Cardiac fibroblast (primary cell): Measurements from ENCODE around the gene ULK4.

Experiments
- DNase-seq, 2 donors: peaks; one replicate each; pipeline versions ENCODE4 v3.0.0 to v3.0.0-alpha.2; 2010; ENCODE audit warnings: low read depth in 2 of 2
- H3K4me3 ChIP-seq, 2 donors: replicated peaks in 1 of 2; 1 replicate in 1 of 2; 2 replicates in 1 of 2; pipeline ENCODE4 v1.5.1; 2011; ENCODE audit warnings: low read depth in 2 of 2, low read length in 2 of 2, mild to moderate bottlenecking in 2 of 2, moderate library complexity in 1 of 2
- TF ChIP-seq, protein P1 (sequence below): IDR thresholded peaks from one replicate; pipeline ENCODE4 v1.5.1; 2011; ENCODE audit warnings: low read depth, mild to moderate bottlenecking, low read length, inconsistent platforms

Gene ULK4

DNA sequence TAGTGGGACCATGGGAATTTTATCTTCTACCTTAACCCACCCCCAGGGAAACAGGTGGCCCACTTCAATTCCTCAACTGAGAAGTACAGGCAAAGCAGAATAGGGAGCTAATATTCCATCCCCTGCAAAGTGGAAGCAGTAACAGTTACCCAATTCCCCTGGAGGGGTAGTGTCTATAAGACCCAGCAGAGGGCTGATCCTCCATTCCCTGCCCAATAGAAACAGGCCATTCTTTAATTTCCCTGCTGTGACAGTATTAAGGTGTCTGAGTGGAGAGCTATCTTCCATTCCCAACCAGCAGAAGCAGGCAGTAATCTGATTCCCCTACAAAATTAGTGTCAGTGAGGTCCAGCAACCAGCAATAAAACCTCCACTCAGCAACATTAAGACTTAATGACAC lies 219.8 kb downstream of the ULK4 start:
- TF ChIP-seq, protein P1, sequence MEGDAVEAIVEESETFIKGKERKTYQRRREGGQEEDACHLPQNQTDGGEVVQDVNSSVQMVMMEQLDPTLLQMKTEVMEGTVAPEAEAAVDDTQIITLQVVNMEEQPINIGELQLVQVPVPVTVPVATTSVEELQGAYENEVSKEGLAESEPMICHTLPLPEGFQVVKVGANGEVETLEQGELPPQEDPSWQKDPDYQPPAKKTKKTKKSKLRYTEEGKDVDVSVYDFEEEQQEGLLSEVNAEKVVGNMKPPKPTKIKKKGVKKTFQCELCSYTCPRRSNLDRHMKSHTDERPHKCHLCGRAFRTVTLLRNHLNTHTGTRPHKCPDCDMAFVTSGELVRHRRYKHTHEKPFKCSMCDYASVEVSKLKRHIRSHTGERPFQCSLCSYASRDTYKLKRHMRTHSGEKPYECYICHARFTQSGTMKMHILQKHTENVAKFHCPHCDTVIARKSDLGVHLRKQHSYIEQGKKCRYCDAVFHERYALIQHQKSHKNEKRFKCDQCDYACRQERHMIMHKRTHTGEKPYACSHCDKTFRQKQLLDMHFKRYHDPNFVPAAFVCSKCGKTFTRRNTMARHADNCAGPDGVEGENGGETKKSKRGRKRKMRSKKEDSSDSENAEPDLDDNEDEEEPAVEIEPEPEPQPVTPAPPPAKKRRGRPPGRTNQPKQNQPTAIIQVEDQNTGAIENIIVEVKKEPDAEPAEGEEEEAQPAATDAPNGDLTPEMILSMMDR, result no peak
- no peak overlapping the region for H3K4me3 ChIP-seq

DNA sequence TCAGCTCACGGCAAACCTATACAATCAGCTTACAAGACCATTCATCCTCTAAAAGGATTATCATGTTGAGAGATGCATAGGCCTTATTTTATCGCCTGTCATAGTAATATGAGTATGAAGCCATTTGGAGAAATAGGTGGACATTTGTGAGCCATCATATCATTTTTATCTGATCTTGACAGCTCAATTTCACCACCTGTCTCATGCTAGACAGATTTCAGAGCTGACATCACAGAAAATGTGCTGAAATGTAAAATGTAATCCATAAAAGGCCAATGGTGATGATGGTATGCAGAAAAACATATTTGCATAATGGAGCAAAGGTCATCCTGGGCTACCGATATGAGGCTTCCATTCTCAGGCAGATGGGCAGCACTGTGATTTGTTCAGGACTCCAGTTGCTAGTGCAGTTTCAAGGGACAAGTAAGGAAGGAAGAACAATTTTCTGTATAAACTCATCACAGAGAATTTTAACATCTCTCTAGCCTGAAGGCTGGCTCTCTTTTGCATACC lies 221.5 kb downstream of the ULK4 start:
- TF ChIP-seq, protein P1, result no peak
- DNase-seq, result no peak
- H3K4me3 ChIP-seq, result no peak overlapping the region

More for the DNA sequence above, 219.8 kb downstream of the ULK4 start:
- no peak for DNase-seq

DNA sequence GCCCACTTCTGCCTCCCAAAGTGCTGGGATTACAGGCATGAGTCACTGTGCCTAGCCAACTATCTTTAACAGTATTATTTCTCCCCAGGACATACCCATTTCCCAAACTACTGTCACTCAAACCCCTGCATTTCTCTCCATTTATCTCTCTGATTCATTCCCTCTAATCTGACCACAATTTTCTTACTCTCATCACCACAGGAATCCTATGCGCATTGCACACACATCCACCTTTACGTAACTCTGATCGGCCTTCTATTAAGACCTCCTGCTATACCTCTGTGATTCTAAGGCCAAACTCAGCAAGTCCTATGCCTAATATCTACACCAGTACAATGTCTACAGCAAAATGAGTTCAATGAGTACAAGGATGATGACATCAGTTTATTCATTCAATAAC lies 235.0 kb downstream of the ULK4 start:
- no peak overlapping the region for H3K4me3 ChIP-seq
- TF ChIP-seq, protein P1, result no peak
- DNase-seq, result peak in 1 of 2 donors; percentile 9

DNA sequence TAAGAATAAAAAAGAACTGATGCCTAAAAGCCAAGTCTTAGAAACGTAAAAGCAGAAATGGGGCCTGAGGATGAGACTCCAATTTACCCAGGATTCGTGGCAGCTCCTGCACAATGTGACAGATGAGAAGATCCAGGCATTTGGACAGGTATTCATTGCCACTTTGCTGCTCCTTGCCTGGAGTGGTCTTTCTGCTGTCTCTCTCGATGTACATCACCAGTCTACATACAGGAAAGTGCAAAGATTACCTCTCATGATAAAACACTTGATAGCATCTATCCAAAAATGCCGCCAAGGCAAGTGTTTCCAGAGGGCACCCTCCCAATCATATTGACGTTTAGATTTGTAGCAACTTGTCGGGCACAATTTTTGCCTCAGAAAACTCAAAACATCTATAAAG lies 244.3 kb downstream of the ULK4 start:
- TF ChIP-seq, protein P1, result no peak
- DNase-seq, result no peak
- no peak overlapping the region for H3K4me3 ChIP-seq

DNA sequence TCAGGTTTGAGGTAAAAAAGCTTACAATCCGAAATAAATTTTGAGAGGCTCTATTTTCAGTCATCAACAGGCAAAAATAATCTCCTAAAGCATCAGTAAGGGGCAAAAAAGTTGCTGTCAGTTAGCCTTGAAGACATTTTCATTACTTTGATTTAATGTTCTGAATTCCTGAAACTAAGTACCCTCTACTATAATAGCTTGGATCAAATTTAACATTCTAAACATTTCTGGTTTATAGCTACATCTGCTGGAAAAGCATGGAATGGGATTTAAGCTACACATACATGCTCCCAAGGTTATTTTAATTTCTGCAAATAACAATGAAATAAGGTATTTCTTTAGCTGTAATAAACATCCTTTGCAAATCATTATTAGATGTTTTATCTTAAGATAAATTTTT lies 245.4 kb downstream of the ULK4 start:
- DNase-seq, result peak; percentile 32 to 45
- no peak overlapping the region for H3K4me3 ChIP-seq
- TF ChIP-seq, protein P1, result peak; percentile 34

DNA sequence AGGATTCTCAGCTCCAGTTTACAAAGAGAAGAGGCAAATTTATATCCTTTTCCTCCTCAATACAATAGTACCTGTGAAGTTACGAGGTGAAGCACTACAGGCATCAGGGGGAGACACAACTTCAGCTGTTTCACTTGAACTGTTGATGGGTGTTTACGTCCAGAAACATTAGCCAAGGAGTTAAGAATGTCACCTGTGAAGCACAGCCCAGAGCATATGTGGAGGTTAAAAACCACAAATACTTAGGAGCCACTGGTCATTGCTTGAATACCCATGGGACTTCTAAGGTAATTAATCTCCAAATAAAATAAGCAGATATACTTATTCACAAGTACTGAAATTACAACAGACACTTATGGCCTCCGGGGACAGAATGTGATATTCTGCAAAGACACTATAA lies 246.5 kb downstream of the ULK4 start:
- no peak for DNase-seq
- H3K4me3 ChIP-seq, result no peak overlapping the region
- TF ChIP-seq, protein P1, result no peak

DNA sequence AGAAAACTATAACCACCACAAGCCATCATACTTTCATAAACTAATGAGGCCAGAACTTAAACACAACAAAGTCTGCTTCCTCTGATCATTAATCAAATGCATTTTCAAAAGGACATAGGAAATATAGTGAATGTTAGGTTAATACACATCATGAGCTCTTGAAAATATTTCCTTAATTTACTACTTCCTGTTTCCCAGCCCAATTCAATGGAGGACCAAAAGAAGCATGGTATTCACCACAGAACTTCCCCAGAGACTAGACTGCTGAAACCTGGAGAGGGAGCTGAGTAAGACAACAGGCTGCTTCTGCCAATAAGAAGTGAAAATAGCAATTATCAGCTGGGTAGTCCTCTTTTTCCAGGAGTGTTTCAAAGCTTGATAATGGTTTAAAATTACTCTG lies 250.3 kb downstream of the ULK4 start:
- peak; percentile 48 to 77 for DNase-seq
- TF ChIP-seq, protein P1, result no peak
- no peak overlapping the region for H3K4me3 ChIP-seq
